PFSK-1 (cell line): Measurements from ENCODE around the gene RPS6KA2.

Experiments
- FOXP2 ChIP-seq: optimal IDR thresholded peaks from 2 replicates; pipeline ENCODE3; 2011; ENCODE audit warnings: borderline replicate concordance, control low read depth, inconsistent platforms; ENCODE audit not compliant: insufficient read depth; ENCODE audit errors: extremely low read length, extremely low read depth
- POLR2AphosphoS5 ChIP-seq: IDR thresholded peaks from 2 replicates; pipeline ENCODE4 v1.6.1; 2012; ENCODE audit warnings: low read depth, mild to moderate bottlenecking, control low read depth, low read length, moderate library complexity
- SIN3A ChIP-seq: IDR thresholded peaks from 2 replicates; pipeline ENCODE4 v1.6.1; 2012; ENCODE audit warnings: mild to moderate bottlenecking, low read length, moderate library complexity, borderline replicate concordance; ENCODE audit not compliant: insufficient read depth
- TAF1 ChIP-seq: IDR thresholded peaks from 2 replicates; pipeline ENCODE4 v1.6.1; 2012; ENCODE audit warnings: low read length, control low read depth, borderline replicate concordance; ENCODE audit not compliant: insufficient read depth
- TF ChIP-seq, protein P1 (sequence below), 2 experiments: IDR thresholded peaks; 2 replicates each; pipeline versions ENCODE4 v1.6.1 to v1.8.0; 2011 to 2012; ENCODE audit warnings: low read depth in 2 of 2, low read length in 2 of 2, control low read depth in 1 of 2, inconsistent platforms in 1 of 2, mild to moderate bottlenecking in 1 of 2, moderate library complexity in 1 of 2; ENCODE audit not compliant: insufficient read depth in 1 of 2

DNA sequence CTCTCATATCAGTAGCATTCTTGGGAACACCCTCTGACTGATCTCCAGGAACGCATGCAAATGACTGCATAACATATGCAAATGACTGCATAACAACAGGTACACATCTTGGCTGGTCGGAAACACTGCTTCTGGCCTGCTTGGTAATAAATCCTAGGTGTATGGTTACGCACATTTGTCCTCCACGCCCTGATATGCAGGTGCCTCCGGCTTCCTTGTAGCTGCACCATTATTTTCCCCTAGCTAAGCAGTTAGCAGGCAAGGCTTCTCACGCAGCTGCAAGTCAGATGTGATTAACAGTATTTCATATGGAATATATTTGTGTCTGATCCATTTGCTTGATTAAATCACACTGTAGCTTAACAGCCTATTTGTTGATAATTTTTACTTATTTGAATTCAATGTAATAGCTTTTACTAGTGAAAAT, 5.9 kb downstream of the RPS6KA2 start:
- TF ChIP-seq POLR2AphosphoS5 = no peak
- no peak for TF ChIP-seq SIN3A
- no peak for TF ChIP-seq TAF1
- TF ChIP-seq, protein P1, sequence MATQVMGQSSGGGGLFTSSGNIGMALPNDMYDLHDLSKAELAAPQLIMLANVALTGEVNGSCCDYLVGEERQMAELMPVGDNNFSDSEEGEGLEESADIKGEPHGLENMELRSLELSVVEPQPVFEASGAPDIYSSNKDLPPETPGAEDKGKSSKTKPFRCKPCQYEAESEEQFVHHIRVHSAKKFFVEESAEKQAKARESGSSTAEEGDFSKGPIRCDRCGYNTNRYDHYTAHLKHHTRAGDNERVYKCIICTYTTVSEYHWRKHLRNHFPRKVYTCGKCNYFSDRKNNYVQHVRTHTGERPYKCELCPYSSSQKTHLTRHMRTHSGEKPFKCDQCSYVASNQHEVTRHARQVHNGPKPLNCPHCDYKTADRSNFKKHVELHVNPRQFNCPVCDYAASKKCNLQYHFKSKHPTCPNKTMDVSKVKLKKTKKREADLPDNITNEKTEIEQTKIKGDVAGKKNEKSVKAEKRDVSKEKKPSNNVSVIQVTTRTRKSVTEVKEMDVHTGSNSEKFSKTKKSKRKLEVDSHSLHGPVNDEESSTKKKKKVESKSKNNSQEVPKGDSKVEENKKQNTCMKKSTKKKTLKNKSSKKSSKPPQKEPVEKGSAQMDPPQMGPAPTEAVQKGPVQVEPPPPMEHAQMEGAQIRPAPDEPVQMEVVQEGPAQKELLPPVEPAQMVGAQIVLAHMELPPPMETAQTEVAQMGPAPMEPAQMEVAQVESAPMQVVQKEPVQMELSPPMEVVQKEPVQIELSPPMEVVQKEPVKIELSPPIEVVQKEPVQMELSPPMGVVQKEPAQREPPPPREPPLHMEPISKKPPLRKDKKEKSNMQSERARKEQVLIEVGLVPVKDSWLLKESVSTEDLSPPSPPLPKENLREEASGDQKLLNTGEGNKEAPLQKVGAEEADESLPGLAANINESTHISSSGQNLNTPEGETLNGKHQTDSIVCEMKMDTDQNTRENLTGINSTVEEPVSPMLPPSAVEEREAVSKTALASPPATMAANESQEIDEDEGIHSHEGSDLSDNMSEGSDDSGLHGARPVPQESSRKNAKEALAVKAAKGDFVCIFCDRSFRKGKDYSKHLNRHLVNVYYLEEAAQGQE (IDR thresholded peaks at IDR 0.05; ENCODE audit: insufficient read depth in 1 of 2, low read depth in 2 of 2, low read length in 2 of 2) = no peak
- TF ChIP-seq FOXP2 = no peak
